Stimulated activated CD4-positive, alpha-beta T cell treated with anti-CD3 and anti-CD28 coated beads, Interleukin-4, amount 100 ng/mL, for 48 hours (primary cell): ENCODE results near the gene PODN.
A peak's percentile ranks its signal among the peaks of the same experiment; 100 is the strongest.

Experiments used
- DNase-seq, 2 donors: peaks; one replicate each; pipeline ENCODE4 v3.0.0-alpha.2; 2020; ENCODE audit warnings: low read depth in 2 of 2

Gene PODN

GRCh38 chr1:53089478-53090226, 27.6 kb downstream of the PODN start:
- DNase-seq: no peak

GRCh38 chr1:53090227-53091147, 28.5 kb downstream of the PODN start:
- DNase-seq: no peak

GRCh38 chr1:53091841-53092645, 30.0 kb downstream of the PODN start:
- no peak for DNase-seq

- no peak for DNase-seq
Observed at GRCh38 chr1:53092659-53093450, 30.8 kb downstream of the PODN start.

- DNase-seq: no peak
Observed at GRCh38 chr1:53093451-53093754, 31.4 kb downstream of the PODN start.

- DNase-seq: no peak
Observed at GRCh38 chr1:53093778-53094532, 31.9 kb downstream of the PODN start.

- no peak for DNase-seq
Observed at GRCh38 chr1:53094533-53094919, 32.5 kb downstream of the PODN start.

- DNase-seq: no peak
Observed at GRCh38 chr1:53104289-53104913, 42.4 kb downstream of the PODN start.

GRCh38 chr1:53107090-53107489, 45.1 kb downstream of the PODN start:
- no peak for DNase-seq

- no peak for DNase-seq
Observed at GRCh38 chr1:53107570-53108322, 45.7 kb downstream of the PODN start.

GRCh38 chr1:53108646-53109580, 46.9 kb downstream of the PODN start:
- no peak for DNase-seq

- DNase-seq: peak; percentile 27 to 43
Observed at GRCh38 chr1:53110370-53111072, 48.5 kb downstream of the PODN start.

GRCh38 chr1:53111073-53111556, 49.1 kb downstream of the PODN start:
- DNase-seq: no peak

GRCh38 chr1:53111693-53112092, 49.7 kb downstream of the PODN start:
- no peak for DNase-seq

- no peak for DNase-seq
Observed at GRCh38 chr1:53112271-53112774, 50.3 kb downstream of the PODN start.

- DNase-seq: no peak
Observed at GRCh38 chr1:53112861-53113260, 50.8 kb downstream of the PODN start.

- no peak for DNase-seq
Observed at GRCh38 chr1:53114090-53114489, 52.1 kb downstream of the PODN start.
